CD4-positive, alpha-beta T cell treated with Interleukin-15 for 1 hour (primary cell): ENCODE data around the gene GNAS.
A peak's percentile ranks its signal among the peaks of the same experiment; 100 is the strongest.
"Not testable (repeated sequence)": the region's sequence is repeated elsewhere in the genome, so short reads cannot be mapped to it uniquely, and the experiment has no call there.

Experiments
- DNase-seq: peaks from one replicate; pipeline ENCODE4 v3.0.0-alpha.2; 2020

GNAS gene

GRCh38 chr20:58852543-58853271, at the start of gene GNAS:
Gene GNAS, plus strand, starts transcription at chr20:58852716.
- peak; percentile 27 for DNase-seq

DNA sequence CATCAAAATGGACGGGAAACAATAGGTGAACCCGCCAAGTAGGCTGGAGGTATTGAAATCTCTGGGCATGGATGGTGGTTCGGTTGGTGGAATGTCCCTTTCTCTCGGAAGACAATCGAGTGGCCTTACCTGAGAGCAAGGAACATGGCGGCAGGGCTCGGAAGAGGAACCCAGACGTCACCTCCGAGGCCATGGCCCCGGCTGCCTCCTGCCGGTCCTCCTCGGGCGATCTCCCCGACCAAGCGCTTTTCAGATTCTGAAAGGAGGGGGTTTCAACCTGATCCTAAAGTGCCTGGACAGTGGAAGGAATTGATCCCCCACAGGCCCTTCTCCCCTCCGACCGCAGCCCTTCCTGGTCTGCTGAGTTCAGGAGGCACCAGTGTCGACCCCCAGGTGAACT, 49.0 kb upstream of the GNAS start:
- no peak for DNase-seq

DNA sequence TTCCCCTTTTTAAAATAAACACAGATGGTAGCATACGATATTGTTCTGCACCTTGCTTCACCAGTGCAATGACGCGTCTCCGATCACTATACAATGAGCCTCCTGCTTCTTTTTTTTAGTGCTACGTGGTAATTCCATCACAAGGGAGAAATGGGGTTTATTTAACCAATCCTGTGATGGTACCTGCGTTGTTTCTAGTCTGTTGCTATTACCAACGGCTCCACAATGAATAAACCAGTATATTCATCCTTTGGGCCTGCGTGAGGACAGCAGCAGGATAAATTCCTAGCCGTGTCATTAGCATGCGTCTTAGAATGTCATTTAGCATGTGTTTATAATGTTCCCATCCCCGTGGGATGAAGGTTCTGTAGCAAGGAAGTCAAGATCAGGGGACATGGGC, 44.7 kb upstream of the GNAS start:
- no peak for DNase-seq

DNA sequence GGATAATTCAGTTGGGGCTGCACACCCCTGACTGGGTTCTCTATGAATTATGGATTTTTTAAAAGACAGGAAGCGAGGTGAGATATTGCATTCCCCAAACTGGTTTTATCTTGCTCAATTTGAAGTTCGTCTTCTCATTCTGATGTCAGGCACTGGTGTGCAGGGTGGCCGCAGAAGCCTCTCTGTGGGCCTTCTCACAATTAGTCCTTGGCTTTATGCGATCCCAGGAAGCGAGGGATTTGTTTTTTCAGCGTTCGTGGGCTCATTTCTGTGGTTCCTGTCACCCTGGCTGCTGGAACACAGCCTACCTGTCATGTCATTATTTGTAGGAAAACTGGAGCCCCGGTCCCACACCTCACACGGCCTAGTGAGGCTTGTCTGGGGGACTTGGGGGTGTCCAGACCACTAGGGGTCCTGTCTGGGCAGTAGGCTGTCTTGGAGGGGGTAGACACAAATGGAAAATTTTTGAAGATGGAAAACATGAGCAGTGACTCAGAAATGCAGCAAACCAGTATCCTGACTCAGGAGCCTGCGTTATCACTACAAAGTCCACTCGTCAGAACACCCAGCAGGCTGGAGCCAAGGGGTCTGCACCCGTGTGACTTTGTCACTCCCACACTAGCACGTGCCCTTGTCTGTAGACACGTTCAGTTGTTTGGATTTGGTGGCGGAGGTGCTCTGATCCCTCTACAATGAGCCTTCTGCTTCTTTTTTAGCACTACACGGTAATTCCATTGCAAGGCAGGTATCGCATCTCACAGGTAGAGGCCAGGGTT, 44.1 kb upstream of the GNAS start:
- DNase-seq, result no peak

DNA sequence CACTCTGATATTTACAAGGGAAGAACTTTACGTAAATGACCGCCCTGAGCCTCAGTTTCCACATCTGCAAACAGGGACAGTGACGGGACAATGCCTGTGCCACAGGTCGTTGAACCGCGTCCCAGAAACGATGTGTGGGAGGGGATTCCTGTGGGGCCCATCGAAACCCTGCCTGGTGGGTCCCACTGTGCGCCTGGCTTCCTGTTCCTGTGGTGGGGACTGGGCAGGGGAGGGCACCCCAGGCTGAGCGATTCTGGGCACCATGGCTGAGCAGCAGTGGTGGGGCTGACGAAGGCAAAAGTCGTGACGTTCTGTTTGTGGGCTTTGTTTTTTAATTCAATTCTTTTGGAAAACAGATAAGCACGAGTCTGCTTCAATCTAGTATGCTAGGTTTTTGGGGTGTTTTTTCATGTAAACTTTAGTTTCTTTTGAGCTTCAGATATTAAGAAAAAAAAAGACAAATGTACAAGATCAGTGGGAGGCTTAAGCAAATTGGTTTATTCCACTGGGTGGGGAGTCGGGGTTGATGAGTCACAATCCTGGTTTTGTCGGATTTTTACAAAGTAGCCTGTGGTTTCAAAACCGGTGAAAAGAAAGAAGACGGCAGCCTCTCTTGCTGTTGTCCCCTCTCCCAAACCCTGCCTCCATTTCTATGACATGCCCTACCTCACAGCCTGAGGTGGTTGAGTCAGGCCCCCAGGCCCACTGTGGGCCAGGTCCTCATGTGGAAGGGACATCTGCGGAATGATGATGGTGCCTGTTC, 42.2 kb upstream of the GNAS start:
- no peak for DNase-seq

DNA sequence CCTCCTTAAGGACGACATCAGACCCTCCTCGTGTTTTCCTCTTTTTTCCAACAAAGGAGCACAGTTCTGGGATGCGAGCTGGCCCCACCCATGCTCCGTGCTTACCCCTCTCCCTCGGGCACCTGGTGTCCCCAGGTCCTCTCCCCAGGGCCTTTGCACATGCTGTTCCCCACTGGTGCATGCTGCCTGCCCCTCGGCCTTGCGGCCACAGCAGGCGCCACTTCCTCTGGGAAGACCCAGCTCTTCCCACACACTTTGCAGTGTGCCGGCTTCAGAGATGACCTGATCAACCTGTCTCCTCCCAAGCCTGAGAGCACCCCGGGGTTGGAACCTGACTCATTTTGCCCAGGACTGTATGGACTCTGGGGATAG, 41.7 kb upstream of the GNAS start:
- DNase-seq, result no peak

DNA sequence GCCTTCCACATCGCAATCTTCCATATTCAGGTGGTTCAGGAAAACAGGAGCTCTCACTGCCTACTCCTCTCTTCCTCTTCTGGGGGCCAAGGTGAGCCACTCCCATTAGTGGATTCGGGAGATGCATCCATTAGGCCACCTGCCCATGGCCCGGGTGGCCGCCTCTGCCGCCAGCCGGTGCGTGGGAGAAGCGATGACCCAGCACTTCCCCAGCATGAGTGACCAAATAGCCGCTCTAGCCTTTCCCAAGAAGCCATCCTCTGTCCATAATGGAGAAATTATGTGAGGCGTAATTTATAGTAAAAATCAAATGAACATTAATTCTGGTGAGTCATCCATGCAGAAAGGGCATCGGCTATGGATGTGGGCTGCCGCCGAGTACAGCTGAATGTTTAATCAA, 41.2 kb upstream of the GNAS start:
- DNase-seq, result no peak

DNA sequence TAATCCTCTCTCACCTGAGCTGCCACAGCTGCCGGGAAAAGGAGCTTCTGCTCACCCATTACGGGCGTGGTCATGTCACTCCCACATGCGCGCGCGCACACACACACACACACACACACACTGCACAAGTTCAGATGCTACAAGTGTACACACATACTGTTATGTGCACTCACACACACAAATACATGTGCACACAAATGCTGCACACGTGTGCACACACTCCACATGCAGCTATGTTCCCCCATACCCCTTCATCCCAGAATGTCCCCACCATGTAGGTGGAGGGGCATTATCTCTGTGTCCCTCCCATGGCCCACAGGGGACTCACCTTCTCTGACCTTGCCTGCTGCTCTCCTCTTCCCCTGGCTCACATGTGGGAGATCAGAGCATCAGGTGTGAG, 39.1 kb upstream of the GNAS start:
- DNase-seq, result no peak

- DNase-seq, result no peak
Measured at GRCh38 chr20:58815448-58815847, 37.1 kb upstream of the GNAS start.

DNA sequence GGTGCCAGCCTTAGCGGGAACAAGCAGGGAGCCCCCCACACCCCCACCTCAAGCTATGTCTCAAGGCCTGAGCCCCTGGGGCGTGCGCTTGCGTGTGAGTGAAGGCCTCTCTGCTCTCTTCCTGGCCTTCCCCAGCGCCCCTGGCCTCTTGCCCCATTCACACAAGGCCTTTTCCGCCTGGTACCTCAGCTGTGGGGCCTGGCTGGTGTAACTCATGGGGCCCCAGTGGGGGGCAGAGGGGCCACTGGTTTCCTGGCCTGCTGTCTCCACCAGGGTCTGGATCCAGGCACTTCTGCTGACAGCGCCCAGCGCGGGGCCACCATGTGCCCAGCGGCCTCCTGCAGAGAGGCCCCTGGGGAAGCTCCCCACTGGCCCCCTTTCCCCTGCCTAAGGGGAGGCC, 36.5 kb upstream of the GNAS start:
- no peak for DNase-seq

DNA sequence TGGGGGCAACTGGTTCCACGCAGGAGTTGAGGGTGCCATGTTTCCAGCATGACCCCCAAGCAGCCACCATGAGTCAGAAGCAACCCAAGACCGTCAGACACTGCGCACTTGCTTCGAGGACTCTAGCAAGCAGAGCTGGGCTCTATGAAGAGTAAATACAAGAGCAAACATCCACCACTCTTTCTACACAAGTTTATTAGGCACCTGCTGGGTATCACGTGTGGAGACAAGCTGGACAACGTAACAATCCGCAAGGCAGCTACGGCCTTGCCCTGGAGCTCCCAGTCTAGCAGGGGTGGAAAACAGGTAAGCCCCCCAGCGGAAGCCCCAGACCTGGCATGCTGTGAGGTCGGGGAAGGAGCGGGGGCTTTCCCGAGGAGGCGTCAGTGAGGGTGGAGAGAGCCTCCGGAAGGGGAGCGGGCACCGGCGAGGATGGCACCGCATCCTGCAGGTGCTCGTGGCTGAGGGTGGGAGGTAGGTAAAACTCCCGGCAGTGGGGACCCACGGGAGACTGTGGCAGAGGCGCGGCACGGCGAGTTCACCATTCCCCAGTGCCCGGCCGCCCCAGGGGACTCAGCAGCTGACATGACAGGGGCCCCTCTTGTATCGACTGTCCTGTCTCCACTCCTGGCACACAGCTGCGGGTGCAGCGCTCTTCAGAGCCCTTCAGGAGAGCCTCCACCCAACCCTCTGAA, 35.4 kb upstream of the GNAS start:
- DNase-seq, result no peak

GRCh38 chr20:58817748-58818147, 34.8 kb upstream of the GNAS start:
- no peak for DNase-seq

- no peak for DNase-seq
Measured at GRCh38 chr20:58818586-58819285, 33.8 kb upstream of the GNAS start.

- no peak for DNase-seq
Measured at GRCh38 chr20:58819921-58820320, 32.6 kb upstream of the GNAS start.

- not testable (repeated sequence) for DNase-seq
Measured at GRCh38 chr20:58820515-58820914, 32.0 kb upstream of the GNAS start.

- DNase-seq, result no peak
Measured at GRCh38 chr20:58822149-58822548, 30.4 kb upstream of the GNAS start.

DNA sequence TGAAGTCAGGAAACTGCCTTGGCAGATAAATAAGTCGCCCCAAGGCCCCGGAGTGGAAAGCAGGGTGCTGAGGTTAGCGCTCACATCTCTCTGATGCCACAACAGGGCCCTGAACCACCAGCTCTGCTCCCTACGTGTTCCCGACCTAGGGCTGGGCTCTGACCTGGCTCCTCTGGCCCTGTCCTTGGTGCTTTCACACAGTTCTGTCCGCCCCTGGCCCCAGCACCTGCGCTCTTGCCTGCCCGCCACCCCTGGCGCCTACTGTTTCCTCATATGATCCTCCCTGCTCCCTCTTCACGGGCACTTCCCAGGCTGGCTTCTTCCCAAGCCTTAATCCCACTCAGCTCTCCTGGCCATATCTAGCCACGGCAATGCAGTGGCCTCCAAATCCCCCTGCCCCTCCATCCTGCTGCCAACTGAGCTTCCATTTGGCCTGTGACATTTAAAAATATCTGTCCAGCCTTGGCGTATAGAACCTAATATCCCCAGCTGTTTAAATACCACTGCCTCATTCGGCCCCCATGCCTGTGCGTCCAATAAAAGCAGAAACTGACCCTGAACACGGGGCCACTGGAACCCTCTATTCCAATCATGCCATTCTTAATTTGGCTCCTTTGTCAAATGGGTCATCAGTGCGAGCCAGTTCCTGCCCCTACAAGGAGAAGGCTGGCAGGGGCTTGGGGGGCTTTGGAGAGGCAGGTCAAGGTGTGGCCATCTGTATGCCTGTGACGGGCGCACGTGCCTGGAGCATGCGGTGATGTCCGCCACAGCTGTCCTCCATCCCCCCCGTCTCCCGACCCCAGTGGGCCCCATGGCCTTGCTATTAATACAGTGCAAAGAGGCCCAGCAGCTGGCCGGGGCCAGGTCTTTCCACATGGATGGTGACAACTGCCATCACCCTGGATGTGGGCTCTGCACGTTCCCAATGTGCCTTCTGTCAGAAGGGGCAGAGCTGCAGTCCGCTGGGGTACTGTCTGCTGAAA, 29.5 kb upstream of the GNAS start:
- no peak for DNase-seq

GRCh38 chr20:58824843-58825242, 27.7 kb upstream of the GNAS start:
- no peak for DNase-seq

- DNase-seq, result no peak
Measured at GRCh38 chr20:58825450-58825849, 27.1 kb upstream of the GNAS start.

GRCh38 chr20:58826271-58826670, 26.2 kb upstream of the GNAS start:
- no peak for DNase-seq

DNA sequence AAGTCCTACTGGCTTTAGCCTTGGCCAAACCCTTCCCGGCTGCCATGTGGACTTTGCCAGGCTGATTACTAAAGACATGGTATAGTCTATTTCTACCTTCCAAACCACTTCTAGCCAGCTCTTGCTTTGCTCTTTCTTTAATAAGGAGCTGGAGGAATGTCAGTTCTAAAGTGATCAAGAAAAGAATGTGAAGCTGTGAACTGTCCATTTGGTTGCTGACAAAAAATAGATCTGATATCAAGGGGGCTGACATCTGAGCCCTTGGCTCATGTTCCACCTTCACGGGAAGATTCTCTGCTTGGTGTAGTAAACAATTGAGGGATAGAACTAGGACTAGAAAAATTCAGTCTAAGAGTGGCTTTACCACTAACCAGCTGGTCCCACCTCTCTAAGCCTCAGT, 24.4 kb upstream of the GNAS start:
- DNase-seq, result no peak
